K562 (cell line): ENCODE data around the gene GRB10. TPM values are rescaled to one million over a fixed set of nuclear protein-coding genes. Genes with fewer than 3 reads are reported as not detected.

Experiments used
- ATAC-seq: fragments of 200-7000 bp; cut with Tn5 transposase; 3 replicates; pipeline ENCODE4 v1.9.1; 2020; ENCODE audit warnings: moderate library complexity
- BruUV-seq: library from RNA; stranded (reverse); fragments of 400-500 nt; replicated peaks from 2 replicates; lab custom pipeline; 2021; lab: Mats Ljungman, UMichigan
- CTCF ChIA-PET: fragments of 300-600 bp; formaldehyde crosslinking; extraction: SDS; loops from one replicate; lab custom pipeline; 2021; ENCODE audit warnings: low intra/inter-chr PET ratio; lab: Yijun Ruan, JAX
- POLR2A ChIA-PET: fragments of 300-600, 350-650 bp; sonication (Branson Sonifier 250); formaldehyde crosslinking; extraction: SDS; loops from one replicate; lab custom pipeline; 2021; ENCODE audit warnings: antibody characterized with exemption, inconsistent platforms; lab: Yijun Ruan, JAX
- DNase-seq, 4 experiments: peaks; one replicate each; pipeline versions ENCODE4 v3.0.0 to v3.0.0-alpha.2; 2011 to 2018; ENCODE audit warnings: low spot score in 3 of 4, mixed read lengths in 3 of 4; ENCODE audit errors: extremely low read depth in 1 of 4
- FAIRE-seq: peaks from 2 replicates; lab custom pipeline; 2011; peaks lifted over from hg19 to GRCh38; lab: Jason Lieb, UNC
- H2AFZ ChIP-seq: 2 replicates; pipeline ENCODE4 v1.6.0; 2011; ENCODE audit warnings: low read depth, low read length, control low read depth, inconsistent platforms
- H3K27ac ChIP-seq: fragments of 200-600 bp; 3 replicates; pipeline ENCODE4 v1.8.0; 2011; ENCODE audit warnings: low read depth, mild to moderate bottlenecking, control low read depth, inconsistent platforms, low read length, moderate library complexity, mixed read lengths; ENCODE audit errors: extremely low read depth
- H3K27me3 ChIP-seq, 2 experiments: fragments of 300-600 bp in 1 of 2; 2 replicates in 1 of 2; 3 replicates in 1 of 2; pipeline versions ENCODE4 v1.6.0 to v1.8.0; 2011; ENCODE audit warnings: inconsistent platforms in 2 of 2, low read length in 2 of 2, mild to moderate bottlenecking in 1 of 2, mixed read lengths in 1 of 2, moderate library complexity in 1 of 2; ENCODE audit not compliant: control insufficient read depth in 2 of 2, insufficient read depth in 2 of 2
- H3K36me3 ChIP-seq: fragments of 300-600 bp; 3 replicates; pipeline ENCODE4 v1.8.0; 2011; ENCODE audit warnings: mild to moderate bottlenecking, low read length, inconsistent platforms; ENCODE audit not compliant: control insufficient read depth, insufficient read depth
- H3K4me1 ChIP-seq, 2 experiments: fragments of 200-600 bp in 1 of 2; replicated peaks in 1 of 2; 2 replicates in 1 of 2; 3 replicates in 1 of 2; pipeline versions ENCODE4 v1.5.1 to v1.8.0; 2011; ENCODE audit warnings: inconsistent platforms in 2 of 2, low read length in 2 of 2, mild to moderate bottlenecking in 1 of 2, mixed read lengths in 1 of 2, moderate library complexity in 1 of 2; ENCODE audit not compliant: control insufficient read depth in 2 of 2, insufficient read depth in 2 of 2
- H3K4me2 ChIP-seq: 2 replicates; pipeline ENCODE4 v1.6.1; 2011; ENCODE audit warnings: low read length, control low read depth, inconsistent platforms, mixed read lengths; ENCODE audit not compliant: insufficient read depth
- H3K4me3 ChIP-seq: fragments of 200-600 bp; sonication (generic), shearing (Covaris generic); 2 replicates; pipeline ENCODE4 v1.5.1; 2016; ENCODE audit warnings: control low read depth, inconsistent platforms
- H3K79me2 ChIP-seq: fragments of 200-600 bp; 3 replicates; pipeline ENCODE4 v1.8.0; 2011; ENCODE audit warnings: low read length, inconsistent platforms; ENCODE audit not compliant: control insufficient read depth, insufficient read depth
- H3K9ac ChIP-seq, 2 experiments: 2 replicates each; pipeline versions ENCODE4 v1.6.0 to v1.6.1; 2011; ENCODE audit warnings: low read depth in 2 of 2, low read length in 2 of 2, control low read depth in 1 of 2, inconsistent platforms in 1 of 2, mild to moderate bottlenecking in 1 of 2, mixed read lengths in 1 of 2; ENCODE audit not compliant: insufficient read depth in 1 of 2
- H3K9me1 ChIP-seq: one replicate; pipeline ENCODE4 v1.6.0; 2011; ENCODE audit warnings: inconsistent platforms, mild to moderate bottlenecking, low read length, moderate library complexity; ENCODE audit not compliant: control insufficient read depth, insufficient read depth
- H3K9me3 ChIP-seq: replicated peaks from 2 replicates; pipeline ENCODE4 v1.5.1; 2011; ENCODE audit warnings: low read depth, low read length, inconsistent platforms; ENCODE audit not compliant: control insufficient read depth, insufficient read depth
- H4K20me1 ChIP-seq: replicated peaks from 2 replicates; pipeline ENCODE4 v1.6.1; 2011; ENCODE audit warnings: low read length, inconsistent platforms, mixed read lengths; ENCODE audit not compliant: control insufficient read depth, insufficient read depth
- FOXK1 ChIP-seq: sonication (generic); formaldehyde crosslinking; IDR thresholded peaks from 2 replicates; pipeline ENCODE4 v1.8.0; 2022; ENCODE audit warnings: missing genetic modification reagents, mild to moderate bottlenecking, borderline replicate concordance
- ILF3 ChIP-seq: fragments of 450-650 bp; IDR thresholded peaks from 2 replicates; pipeline ENCODE4 v1.6.1; 2018; ENCODE audit warnings: antibody characterized with exemption, mild to moderate bottlenecking, moderate library complexity, borderline replicate concordance
- MNT ChIP-seq, 2 experiments: fragments of 450-650 bp; conservative IDR thresholded peaks; 2 replicates each; pipeline ENCODE4 v1.6.1; 2017; ENCODE audit warnings: mild to moderate bottlenecking in 2 of 2, moderate library complexity in 2 of 2
- NFE2 ChIP-seq: IDR thresholded peaks from 2 replicates; pipeline ENCODE4 v1.6.1; 2014; ENCODE audit warnings: antibody characterized with exemption, low read depth
- XRCC4 ChIP-seq: IDR thresholded peaks from one replicate; pipeline ENCODE4 v1.6.1; 2011; ENCODE audit not compliant: insufficient read depth, insufficient read length; ENCODE audit errors: extremely low read depth
- ZFP1 ChIP-seq: fragments of 450-650 bp; formaldehyde crosslinking; IDR thresholded peaks from 2 replicates; pipeline ENCODE4 v1.4.0; 2020; ENCODE audit warnings: mild to moderate bottlenecking, mixed read lengths
- WGBS: fragments of 100-300 bp; shearing (Covaris generic); methylation state at CpG from one replicate; pipeline ENCODE4 v1.1.6; 2016; ENCODE audit warnings: low coverage, mixed read lengths; ENCODE audit not compliant: insufficient coverage; ENCODE audit errors: missing lambda C conversion rate; 5-methylcytosine and 5-hydroxymethylcytosine counted together
- in situ Hi-C: fragments of 300-500 bp; cut with MboI; formaldehyde crosslinking; loops from 4 replicates; pipeline ENCODE4 v1.15.0; 2018; ENCODE audit warnings: inconsistent platforms, mixed read lengths
- intact Hi-C: fragments of 100-400 bp; cut with micrococcal nuclease; formaldehyde crosslinking; loops from 2 replicates; pipeline ENCODE4 v1.14.2; 2022
- polyA plus RNA-seq, 8 experiments: library from polyadenylated mRNA; depleted of rRNA in 4 of 8; stranded (reverse) in 5 of 8; unstranded in 3 of 8; fragments of >200 nt; fragmentation: Nextera tagmentation in 2 of 8; fragmentation: Illumina TruSeq in 1 of 8; extraction: Ambion mirVana in 2 of 8; extraction: Trizol in 1 of 8; gene quantifications; 2 replicates each; pipeline versions ENCODE4 v1.2.1 to v1.2.3, GENCODE V29; 2011 to 2014; ENCODE audit warnings: inconsistent platforms in 1 of 8, missing spikeins in 1 of 8
- total RNA-seq, 7 experiments: library from RNA; depleted of rRNA in 6 of 7; stranded (reverse); fragments of >200 nt in 6 of 7; fragmentation: Illumina TruSeq in 2 of 7; extraction: Trizol in 2 of 7; gene quantifications; 2 replicates each; pipeline versions ENCODE4 v1.2.1 to v1.2.3, GENCODE V29; 2011 to 2021; ENCODE audit warnings: low replicate concordance in 1 of 7

Gene GRB10
- total and polyA plus RNA-seq, 9 of the 15 experiments (the other 6 are each of a cell fraction or from before 2014, with no cell fraction given), result 8.9 to 88.5 (median 40.7) TPM

GRCh38 chr7:50648570-50649169, 134.0 kb downstream of the GRB10 start:
- Histone ChIP-seq H3K4me3 (no peak overlapping the region), H3K9me3 (no peaks in the 10 kb centered on the region), H3K36me3 (no peaks in the 10 kb centered on the region; the same call in 1 of the 3 replicates), H3K4me1 (no peaks in the 10 kb centered on the region), H3K9ac (no peak overlapping the region), H3K79me2 (peaks cover 3% of the 10 kb centered on the region; the same call in 1 of the 3 replicates), H3K27me3 (no peaks in the 10 kb centered on the region), H3K27ac (no peak overlapping the region), H3K4me2 (no peak overlapping the region), H4K20me1 (peaks cover 2% of the 10 kb centered on the region; the same call in 1 of the 2 replicates), H3K9me1 (no peaks in the 10 kb centered on the region), H2AFZ (no peak overlapping the region)
- intact Hi-C loops (no loop called here), in situ Hi-C loops (no loop called here)
- ATAC-seq (no peak), DNase-seq (no peak), FAIRE-seq (no peak)
- TF ChIP-seq FOXK1 (CRISPR knock-in tag) (no peak), XRCC4 (no peak), ILF3 (no peak), MNT (conservative IDR thresholded peaks at IDR 0.05) (no peak), ZFP1 (CRISPR knock-in tag) (no peak), NFE2 (no peak)
- CTCF ChIA-PET, result no interaction called here
- WGBS, result 82% methylated on average over 7 of the region's 8 CpGs
- BruUV-seq, result no TSS peak
- POLR2A ChIA-PET, result interaction anchor here (0.6 to 3.1 kb wide), 3 partner anchors 8 to 30 kb away, joined by 3 to 9 read pairs (median 4); no protein-coding TSS in a partner anchor
